Ishikawa (cell line): Measurements from ENCODE around the gene KIF13A.

Experiments
- CEBPB ChIP-seq: IDR thresholded peaks from 2 replicates; pipeline ENCODE4 v1.6.1; 2012
- EP300 ChIP-seq: IDR thresholded peaks from 2 replicates; pipeline ENCODE4 v1.6.1; 2012; ENCODE audit warnings: borderline replicate concordance
- MAX ChIP-seq: IDR thresholded peaks from 2 replicates; pipeline ENCODE4 v1.6.1; 2012
- NFIC ChIP-seq: IDR thresholded peaks from 2 replicates; pipeline ENCODE4 v1.6.1; 2012
- RAD21 ChIP-seq: IDR thresholded peaks from 2 replicates; pipeline ENCODE4 v1.6.1; 2012; ENCODE audit warnings: low read depth
- REST ChIP-seq: IDR thresholded peaks from 2 replicates; pipeline ENCODE4 v1.6.1; 2012; ENCODE audit warnings: low read depth, mild to moderate bottlenecking
- TAF1 ChIP-seq: IDR thresholded peaks from 2 replicates; pipeline ENCODE4 v1.6.1; 2012; ENCODE audit warnings: low read depth, mild to moderate bottlenecking
- YY1 ChIP-seq: IDR thresholded peaks from 2 replicates; pipeline ENCODE4 v1.6.1; 2012; ENCODE audit warnings: low read depth

DNA sequence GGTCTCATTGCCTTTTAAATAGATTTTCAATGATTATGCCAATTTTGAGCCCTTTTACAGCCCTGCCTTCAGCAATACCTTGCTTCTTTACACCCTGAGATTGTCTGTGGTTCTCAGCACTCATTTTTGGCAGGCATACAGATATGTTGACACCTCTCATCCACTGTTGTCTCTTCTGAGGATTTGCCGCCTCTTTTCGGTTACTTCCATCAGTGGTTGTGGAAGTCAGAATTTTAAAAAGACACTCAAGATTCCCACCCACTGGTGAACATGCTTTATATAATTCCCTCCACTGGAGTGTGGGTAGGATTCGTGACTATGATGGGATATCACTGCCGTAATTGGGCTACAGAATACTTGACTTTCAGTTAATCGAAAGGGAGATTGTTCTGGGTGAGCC, 37.4 kb upstream of the KIF13A start:
- TF ChIP-seq CEBPB = no peak
- TF ChIP-seq YY1 = no peak
- TF ChIP-seq NFIC = no peak
- no peak for TF ChIP-seq EP300
- TF ChIP-seq MAX = no peak
- no peak for TF ChIP-seq TAF1
- TF ChIP-seq REST = no peak
- no peak for TF ChIP-seq RAD21
